ENCODE results near the gene FURIN.

GRCh38 chr15:90930861-90931574, 62.6 kb downstream of the FURIN start:
- TF ChIP-seq, protein P1, sequence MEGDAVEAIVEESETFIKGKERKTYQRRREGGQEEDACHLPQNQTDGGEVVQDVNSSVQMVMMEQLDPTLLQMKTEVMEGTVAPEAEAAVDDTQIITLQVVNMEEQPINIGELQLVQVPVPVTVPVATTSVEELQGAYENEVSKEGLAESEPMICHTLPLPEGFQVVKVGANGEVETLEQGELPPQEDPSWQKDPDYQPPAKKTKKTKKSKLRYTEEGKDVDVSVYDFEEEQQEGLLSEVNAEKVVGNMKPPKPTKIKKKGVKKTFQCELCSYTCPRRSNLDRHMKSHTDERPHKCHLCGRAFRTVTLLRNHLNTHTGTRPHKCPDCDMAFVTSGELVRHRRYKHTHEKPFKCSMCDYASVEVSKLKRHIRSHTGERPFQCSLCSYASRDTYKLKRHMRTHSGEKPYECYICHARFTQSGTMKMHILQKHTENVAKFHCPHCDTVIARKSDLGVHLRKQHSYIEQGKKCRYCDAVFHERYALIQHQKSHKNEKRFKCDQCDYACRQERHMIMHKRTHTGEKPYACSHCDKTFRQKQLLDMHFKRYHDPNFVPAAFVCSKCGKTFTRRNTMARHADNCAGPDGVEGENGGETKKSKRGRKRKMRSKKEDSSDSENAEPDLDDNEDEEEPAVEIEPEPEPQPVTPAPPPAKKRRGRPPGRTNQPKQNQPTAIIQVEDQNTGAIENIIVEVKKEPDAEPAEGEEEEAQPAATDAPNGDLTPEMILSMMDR (IDR thresholded peaks at IDR 0.05), result no peak
- TF ChIP-seq POLR2A (IDR thresholded peaks at IDR 0.05), result no peak
- no peak for TF ChIP-seq POLR2AphosphoS5 (IDR thresholded peaks at IDR 0.05)

All from breast epithelium (tissue), 3 donors.